Activated effector memory CD4-positive, alpha-beta T cell treated with anti-CD3 and anti-CD28 coated beads, Interleukin-2, amount 50 U/mL, for 16 hours (primary cell): ENCODE measurements around the gene ZSCAN26.
"Not testable (repeated sequence)": the region's sequence is repeated elsewhere in the genome, so short reads cannot be mapped to it uniquely, and the experiment has no call there.

Experiments
- DNase-seq: peaks from one replicate; pipeline ENCODE4 v3.0.0-alpha.2; 2020

ZSCAN26 gene

DNA sequence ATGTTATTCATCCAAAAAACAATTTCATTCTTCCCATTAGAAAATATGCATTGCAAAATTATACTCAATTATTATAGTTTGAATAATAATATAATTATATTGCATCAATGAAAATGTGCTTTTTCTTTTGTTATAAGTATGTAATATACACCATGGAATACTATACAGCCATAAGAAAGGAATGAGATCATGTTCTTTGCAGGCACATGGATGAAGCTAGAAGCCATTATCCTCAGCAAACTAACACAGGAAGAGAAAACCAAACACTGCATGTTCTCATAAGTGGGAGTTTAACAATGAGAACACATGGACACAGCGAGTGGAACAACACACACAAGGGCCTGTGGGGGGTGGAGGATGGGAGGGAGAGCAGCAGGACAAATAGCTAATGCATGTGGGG, 9.9 kb upstream of the ZSCAN26 start:
- DNase-seq, result no peak

DNA sequence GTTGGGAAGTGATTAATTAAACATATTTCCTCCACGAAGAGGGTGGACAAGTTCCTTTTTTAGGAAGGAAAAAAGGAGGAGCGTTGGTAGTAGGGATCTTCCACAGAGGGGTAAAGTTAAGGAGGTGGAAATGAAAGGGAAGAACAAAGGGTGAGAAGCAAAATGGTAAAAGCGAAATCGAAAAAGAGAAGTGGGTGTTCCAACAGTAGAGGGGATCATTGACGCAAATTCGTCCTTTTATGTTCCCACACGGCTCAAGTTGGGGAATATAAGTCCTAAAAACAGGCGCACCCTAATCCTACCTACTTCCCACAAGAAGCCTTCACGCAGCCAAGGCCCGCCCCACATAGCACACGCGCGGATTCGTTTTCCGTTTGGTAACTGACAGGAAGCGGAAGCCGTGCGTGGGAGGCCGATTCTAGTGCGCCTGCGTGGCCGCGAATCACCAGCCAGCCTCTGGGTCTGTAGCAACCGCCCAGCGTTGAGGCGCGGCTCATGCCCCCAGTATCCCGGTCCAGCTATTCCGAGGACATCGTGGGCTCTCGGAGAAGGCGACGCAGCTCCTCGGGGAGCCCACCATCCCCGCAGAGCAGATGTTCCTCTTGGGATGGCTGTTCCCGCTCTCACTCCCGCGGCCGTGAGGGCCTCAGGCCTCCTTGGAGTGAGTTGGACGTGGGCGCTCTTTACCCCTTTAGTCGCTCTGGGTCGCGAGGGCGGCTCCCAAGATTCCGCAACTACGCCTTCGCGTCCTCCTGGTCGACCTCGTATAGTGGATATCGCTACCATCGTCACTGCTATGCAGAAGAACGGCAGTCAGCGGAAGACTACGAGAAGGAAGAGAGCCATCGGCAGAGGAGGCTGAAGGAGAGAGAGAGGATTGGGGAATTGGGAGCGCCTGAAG, 7.8 kb upstream of the ZSCAN26 start, which contains the start of gene NKAPL:
Gene NKAPL, plus strand, starts transcription at position 421 of the 901 bp plus-strand sequence. Its CDS starts 75 bp downstream, at position 496.
- DNase-seq, result peak; percentile 79

DNA sequence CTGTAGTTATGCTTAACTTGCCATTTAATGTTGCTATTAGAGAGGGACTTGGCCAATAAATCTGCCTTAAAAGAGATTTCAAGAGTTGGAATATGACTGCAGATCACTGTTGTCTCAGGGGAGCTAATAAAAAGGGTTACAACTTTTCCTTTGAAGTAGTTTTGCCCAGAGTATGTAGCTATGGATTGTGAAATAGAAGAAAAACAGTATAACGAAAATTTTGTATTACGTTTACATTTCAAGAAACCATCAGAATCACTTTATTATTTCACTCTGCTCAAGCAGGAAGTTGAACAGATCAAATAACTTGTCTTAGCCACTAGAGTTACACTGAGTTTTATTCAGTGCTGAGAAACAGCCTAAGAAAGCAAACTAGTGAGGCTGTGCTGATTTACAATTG, 3.0 kb upstream of the ZSCAN26 start:
- DNase-seq, result no peak

DNA sequence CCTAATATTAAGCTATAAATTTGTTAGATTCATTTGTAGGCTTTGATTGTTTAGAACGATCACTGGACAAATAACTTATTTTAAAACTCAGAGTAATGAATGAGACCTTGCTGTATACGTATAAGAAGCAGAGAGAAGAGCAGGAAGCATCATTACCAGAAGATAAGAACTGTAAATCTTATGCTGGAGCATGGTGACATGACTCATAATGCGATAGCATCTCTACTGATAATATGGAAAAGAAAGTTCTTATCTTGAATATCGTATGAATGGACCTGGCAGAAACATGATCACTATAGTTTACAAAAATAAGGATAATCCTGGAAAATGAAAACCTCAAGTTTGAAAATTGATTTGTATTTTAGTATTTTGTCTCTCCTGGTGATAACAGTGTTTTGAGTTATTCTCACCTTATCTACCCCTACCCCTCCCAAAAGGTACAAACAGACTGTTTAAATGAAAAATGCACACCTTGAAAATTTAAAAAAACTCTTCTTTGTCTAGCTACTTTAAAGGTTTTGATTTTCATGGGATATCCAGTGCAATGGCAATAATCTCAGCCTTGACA, 2.0 kb upstream of the ZSCAN26 start:
- no peak for DNase-seq

DNA sequence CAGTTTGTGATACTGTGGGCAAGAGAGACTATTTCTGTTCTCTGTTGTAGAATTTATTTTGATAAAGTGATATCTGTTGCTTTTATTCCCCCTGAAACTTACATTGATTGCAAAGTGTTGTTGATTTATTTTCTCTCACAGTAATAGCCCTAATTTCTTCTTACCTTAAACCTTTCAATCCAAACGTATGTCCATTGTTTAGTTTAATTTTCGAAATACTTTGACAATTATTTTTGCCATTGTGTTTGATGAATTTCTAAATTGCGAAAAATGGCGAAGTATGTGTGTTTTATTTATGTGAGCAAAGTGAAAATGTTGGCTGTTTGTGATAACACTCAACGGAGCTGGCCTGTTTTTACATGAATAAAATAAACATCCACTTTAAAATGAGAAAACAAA, 381 bp upstream of the ZSCAN26 start:
- DNase-seq, result no peak

DNA sequence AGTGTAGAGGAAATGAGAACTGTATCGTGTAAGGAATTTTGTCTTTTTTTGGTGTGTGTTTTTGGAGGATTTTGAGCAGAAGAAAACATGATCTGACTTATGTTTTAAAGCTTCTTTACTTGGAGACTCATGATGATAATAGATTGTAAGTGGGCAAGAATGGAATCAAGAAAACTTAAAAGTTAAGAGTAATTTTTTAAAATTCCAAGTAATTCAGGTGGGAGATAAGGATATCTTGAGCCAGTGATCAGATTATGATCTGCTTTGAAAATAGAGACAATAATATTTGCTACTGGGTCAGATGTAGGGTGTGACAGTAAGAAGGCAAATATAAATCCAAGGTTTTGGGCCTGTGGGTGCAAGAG, 734 bp downstream of the ZSCAN26 start:
- no peak for DNase-seq

DNA sequence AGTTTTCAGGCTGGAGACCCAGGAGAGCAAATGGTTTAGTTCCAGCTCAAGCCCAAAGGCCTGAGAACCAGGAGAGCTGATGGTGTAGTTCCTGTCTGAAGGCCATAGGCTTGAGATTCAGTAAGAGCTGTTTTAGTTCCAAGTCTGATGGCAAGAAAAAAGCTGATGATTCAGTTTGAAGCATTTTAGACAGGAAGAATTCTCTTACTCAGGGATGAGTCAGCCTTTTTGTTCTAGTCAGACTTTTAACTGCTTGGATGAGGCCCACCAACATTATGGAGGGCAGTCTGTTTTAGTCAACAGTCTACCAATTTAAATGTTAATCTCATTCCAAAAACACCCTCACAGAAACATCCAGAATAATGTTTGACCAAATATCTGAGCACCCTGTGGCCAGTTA, 2.5 kb downstream of the ZSCAN26 start:
- no peak for DNase-seq

DNA sequence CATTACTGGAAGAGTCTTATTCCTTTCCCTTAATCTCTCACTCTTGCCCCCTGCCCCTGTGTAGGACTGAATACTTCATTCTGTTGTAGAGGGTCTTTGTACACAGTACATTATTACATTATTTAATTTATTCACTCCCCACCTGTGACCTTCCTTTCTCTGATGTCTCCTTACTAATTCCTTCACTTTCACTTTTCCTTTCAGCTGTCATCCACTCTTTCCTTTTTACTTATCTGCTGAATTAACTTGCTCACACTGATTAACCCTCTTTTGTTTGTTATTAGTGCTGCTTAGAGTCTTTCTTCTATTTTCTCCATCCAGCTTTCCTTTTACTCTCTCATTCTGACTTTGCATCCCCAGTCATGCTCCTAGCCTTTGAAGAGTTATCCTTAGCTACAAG, 7.9 kb downstream of the ZSCAN26 start:
- DNase-seq, result no peak

DNA sequence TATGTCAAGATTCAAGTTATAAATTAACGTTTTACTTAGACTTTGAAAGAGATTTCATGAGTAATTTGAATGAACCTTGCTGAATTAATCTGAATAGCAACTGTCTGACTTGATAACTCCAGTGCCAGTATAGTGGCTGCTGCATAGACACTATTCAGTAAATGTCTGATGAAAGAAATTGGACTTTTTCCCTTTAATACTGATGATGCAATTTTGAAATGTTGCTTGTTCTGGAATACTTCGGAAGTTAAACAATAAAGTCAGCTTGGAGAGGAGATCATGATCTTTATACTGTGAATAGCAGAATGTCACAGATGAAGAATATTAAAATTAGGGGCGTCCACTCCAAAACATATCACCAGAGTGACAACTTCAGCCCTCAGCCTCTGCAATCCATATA, 10.8 kb downstream of the ZSCAN26 start:
- no peak for DNase-seq

DNA sequence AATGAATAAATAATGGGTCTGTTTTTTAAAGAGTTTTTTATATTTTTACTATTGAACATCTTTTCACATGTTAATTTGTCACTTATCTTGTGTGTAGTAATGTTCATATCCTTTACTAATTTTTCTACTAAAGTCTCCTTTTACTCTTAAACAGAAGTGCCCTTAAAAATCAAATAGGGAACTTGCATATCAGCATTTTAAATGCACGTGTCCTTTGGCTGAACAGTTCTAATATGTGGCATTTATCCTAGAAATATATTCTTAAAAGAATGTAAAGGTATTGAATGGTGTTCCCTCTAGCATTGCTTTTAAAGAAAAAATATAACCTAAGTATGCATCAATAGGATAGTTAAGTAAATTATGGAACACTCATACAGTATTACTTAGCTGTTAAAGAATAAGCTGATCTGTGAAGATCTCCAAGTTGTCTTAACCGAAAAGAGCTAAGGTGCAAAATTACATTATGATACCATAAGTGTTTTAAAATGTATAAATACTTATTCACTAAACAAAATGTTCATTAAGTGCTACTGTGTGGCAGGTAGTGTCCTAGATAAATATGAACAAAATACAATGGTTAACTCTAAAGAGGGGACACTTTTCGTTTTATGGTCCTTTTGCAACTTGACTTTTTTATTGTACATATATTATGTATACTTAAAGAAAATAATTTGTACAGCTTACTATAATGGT, 13.8 kb downstream of the ZSCAN26 start:
- DNase-seq, result no peak

DNA sequence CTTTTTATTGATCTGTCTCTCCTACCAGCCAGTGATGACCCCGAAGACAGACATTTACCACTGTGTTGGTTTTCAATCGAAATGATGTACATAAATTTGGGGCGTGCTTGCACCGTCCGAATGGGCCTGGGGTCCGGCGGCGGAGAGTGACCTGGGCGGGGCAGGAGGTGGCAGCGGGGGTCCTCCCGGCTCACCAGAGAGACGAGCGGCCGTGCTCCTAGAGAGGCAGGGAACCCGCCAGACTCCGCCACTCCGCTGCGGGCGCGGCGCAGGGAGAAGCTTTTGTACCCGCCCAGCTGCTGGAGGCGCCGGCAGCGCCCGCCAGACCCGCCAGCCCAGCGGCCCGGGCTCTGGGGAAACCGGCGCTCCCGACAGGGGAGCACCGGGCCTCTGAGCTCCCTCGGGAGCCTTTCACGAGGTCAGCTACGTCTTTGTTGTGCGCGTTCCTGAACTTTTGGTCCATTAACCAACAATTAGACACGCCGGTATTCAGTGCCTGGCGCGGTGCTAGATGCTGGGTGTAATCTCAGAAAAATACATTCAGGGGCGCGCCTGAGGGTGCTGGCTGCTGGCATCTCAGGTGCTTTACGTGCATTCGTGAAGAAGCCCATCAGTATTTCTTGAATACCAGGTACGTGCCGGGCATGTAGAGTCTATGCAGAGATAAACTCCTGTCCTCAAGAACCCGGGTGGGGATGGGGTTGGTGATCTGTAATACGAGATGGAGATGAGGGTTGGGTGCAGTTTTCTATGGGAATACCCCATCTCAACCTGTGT, 14.5 kb downstream of the ZSCAN26 start, which contains the start of gene PGBD1:
Gene PGBD1, plus strand, starts transcription at position 285 of the 777 bp plus-strand sequence. CDS start 2,242 bp downstream, outside the sequence.
- peak; percentile 77 for DNase-seq

DNA sequence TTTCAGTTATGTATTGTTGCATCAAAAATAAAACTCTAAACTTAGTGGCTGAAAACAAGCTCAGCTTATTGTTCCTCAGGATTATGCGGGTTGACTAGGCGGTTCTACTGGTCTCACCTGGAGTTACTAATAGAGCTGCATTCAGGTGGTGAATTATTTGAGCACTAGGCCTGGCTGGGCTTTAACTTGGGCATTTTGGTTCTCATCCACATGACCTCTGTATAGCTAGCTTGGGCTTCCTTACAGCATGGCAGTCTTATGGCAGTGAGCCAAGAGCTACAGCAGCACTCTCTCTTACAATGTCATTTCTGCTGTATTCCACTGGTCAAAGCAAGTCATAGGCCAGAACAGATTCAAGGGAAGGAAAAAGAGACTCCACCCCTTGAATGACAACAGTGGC, 16.0 kb downstream of the ZSCAN26 start:
- no peak for DNase-seq

DNA sequence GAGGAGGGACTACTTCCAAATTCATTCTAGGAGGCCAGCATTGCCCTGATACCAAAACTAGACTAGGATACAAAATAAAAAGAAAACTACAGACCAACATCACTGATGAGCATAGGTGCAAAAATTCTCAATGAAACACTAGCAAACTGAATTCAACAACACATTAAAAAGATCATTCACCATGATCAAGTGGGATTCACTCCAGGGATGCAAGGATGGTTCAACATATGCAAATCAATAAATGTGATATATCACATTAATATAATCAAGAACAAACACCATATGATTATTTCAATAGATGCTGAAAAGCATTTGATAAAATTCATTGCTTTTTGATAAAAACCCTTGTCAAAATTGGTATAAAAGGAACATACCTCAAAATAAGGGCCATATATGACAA, 24.6 kb downstream of the ZSCAN26 start:
- DNase-seq, result no peak

DNA sequence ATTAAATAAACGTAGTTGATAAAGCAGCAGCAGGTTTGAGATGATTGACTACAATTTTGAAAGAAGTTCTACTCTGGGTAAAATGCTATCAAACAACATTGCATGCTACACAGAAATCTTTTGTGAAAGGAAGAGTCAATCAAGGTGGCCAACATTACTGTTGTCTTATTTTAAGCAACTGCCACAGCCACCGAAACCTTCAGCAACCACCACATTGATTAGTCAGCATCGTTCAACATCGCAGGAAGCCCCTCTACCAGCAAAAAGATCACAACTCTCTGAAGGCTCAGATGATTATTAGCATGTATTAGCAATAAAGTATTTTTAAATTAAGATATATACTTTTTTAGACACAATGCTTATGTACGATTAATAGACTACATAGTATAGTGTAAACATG, 28.4 kb downstream of the ZSCAN26 start:
- no peak for DNase-seq

DNA sequence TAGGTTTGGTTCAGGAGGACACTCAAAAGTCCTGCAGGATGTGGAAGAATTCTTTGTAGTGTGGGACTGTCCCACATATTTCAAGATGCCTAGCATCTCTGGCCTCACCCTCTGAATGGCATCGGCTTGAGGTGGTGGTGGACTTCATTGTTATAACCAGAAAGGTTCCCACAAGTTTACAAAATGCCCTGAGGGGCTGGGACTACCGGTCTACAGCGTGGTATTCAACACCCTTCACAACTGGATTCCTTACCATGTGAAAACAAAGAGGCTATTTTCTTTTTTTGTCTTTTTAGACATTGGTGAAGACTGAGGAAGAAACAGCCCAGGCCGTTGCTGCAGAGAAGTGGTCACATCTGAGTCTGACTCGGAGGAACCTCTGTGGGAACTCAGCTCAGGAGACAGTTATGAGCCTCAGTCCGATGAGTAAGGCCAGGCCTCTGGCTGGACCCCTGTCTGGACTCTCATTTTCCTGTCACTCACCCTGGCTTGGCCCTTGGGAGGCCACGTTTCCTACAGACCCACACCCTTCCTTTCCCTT, 29.6 kb downstream of the ZSCAN26 start:
- no peak for DNase-seq

DNA sequence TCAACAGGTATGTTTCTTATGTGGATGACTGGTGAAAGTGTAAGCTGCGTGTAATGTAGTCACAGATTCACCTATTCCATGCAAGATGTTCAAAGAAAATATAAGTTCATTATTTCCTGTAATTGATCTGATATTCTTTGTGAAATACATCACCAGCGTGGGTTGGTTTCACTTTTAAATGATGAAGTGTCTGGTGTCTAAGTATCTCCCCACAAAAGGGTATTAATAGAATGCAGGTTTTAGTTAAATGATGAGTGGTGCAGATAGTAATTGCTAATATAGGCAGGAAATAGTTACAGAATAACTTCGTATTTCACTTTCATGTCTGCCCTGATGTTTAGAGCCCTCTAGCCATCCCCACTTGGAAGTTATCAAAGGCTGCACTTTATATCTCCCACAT, 36.6 kb downstream of the ZSCAN26 start:
- DNase-seq, result no peak

DNA sequence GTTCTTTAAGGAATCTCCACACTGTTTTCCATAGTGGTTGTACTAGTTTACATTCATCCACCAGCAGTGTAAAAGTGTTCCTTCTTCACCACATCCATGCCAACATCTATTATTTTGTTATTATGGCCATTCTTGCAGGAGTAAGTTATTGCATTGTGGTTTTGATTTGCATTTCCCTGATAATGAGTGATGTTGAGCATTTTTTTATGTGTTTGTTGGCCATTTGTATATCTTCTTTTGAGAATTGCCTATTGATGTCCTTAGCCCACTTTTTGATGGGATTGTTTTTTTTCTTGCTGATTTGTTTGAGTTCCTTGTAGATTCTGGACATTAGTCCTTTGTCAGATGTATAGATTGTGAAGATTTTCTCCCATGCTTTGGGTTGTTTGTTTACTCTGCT, 39.4 kb downstream of the ZSCAN26 start:
- not testable (repeated sequence) for DNase-seq

DNA sequence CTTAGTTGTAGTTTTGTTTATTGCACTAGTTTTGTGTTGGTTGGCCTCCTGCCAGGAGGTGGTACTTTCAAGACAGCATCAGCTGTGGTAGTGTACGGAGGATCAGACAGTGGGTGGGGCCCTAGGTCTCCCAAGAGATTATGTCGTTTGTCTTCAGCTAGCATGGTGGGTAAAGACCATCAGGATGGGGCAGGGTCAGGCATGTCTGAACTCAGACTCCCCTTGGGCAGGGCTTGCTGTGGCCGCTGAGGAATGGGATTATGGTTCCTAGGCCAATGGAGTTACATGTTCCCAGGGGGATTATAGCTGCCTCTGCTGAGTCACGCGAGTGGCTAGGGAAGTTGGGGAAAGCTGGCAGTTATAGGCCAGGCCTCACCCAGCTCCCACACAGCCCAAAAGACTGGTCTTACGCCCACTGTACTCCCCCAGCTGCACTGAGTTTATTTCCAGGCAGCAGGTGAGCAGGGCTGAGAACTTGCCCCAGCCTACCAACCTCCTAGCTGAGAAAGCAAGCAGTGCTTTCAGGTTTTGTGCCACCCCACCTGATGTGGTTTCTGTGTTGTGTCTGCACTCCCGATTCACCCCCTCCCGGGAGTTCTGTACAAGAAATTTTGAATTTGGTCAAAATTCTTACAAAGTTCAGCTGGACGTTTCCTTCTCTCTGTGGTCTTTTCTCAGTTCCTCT, 44.3 kb downstream of the ZSCAN26 start:
- no peak for DNase-seq

DNA sequence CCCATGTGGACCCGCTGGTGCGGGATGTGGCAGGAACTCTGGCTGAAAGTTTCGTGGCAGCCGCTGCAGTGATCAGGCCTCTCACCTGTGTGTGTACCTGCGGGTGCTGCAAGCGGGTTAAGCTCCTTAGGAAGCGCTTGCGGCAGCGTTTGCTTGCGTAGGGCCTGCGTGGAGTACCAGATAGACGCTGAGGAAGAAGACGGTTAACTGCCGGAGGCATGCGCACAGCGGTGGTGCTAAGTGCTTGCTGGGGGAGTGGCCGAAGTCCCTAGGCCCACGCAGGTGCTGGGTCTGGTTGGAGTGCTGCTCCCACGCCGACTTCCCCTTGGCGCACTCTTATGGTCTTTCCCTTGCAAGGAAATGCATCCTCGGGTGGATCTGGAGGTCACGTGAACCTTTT, 46.0 kb downstream of the ZSCAN26 start:
- no peak for DNase-seq

DNA sequence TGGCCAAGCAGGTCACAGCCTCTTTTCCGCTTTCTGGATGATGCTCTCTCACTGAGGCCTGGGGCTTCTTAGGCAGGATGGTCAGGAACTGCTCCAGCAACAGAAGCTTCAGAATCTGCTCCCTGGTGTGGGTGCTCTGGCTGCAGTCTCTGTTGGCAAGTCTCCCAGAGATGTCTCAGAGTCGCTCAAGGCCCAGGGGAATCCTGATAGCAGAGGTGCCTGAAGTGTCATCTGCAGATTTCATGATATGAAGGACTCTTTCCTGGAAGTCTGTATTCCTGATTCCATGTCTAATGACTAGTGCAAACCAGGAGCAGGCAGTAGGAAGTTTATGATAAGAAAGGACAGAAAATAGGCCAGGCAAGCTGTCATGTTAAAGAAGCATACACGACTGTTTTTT, 48.7 kb downstream of the ZSCAN26 start:
- DNase-seq, result no peak

DNA sequence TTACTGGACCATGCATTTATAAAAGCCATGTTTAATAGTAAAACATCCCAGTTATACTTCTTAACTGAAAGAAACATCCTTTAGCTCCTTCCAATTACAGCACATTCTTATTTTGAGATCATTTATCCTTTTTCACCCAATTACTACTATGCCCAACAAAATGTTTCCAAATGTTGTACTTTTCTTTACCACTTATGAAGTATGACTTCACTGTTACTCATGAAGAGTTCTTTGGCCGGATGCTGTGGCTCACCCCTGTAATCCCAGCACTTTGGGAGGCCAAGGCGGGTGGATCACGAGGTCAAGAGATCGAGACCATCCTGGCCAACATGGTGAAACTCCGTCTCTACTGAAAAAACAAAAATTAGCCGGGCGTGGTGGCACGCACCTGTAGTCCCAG, 50.9 kb downstream of the ZSCAN26 start:
- DNase-seq, result not testable (repeated sequence)

DNA sequence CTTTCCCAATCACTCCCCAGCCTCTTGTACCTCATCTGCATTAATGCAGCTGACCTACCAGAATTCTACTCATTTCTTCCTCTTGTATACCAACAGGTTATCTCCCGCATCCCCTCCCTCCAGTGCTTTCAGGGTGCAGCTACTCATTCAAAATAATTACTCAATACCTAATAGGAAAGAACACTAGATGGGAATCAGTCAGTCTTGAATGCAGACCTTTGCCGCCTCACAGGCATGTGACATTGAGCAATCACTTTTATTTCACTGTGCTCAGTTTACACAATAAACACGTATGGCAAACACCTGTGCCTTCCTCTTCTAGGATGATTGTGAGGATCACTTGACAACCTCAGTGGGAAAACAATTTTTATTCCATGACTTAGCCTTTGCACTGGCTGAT, 55.7 kb downstream of the ZSCAN26 start:
- no peak for DNase-seq
